Hepatocyte (in vitro differentiated cells): Measurements from ENCODE around the gene ZBTB14.

ENCODE experiments used
- EZH2 ChIP-seq: fragments of 200-600 bp; sonication (generic); IDR thresholded peaks from 2 replicates; pipeline ENCODE4 v1.6.1; 2016; ENCODE audit warnings: antibody characterized with exemption, mild to moderate bottlenecking, borderline replicate concordance
- TF ChIP-seq, protein P1 (sequence below): fragments of 200-600 bp; sonication (generic); IDR thresholded peaks from 2 replicates; pipeline ENCODE4 v1.5.1; 2016; ENCODE audit warnings: antibody characterized with exemption, mild to moderate bottlenecking; ENCODE audit not compliant: poor library complexity

DNA sequence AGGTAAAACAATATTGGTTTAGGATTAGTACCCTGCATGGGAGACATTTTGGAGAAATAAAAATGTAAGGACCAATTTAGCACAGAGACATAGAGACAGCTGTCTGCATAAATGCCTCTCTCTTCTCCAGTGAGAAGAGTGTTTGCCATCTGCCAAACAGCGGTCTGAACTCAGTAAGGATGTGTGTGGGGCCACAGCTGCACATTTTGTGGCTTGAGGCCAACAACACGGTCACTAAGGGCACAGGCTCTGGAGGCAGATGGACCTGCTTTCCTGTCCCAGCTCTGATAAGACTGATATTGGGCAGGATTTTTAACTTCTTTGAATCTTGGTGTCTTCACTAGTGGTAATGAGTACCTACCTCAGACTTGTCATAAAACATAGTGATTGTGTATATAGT, 10.2 kb downstream of the ZBTB14 start:
- TF ChIP-seq, protein P1, sequence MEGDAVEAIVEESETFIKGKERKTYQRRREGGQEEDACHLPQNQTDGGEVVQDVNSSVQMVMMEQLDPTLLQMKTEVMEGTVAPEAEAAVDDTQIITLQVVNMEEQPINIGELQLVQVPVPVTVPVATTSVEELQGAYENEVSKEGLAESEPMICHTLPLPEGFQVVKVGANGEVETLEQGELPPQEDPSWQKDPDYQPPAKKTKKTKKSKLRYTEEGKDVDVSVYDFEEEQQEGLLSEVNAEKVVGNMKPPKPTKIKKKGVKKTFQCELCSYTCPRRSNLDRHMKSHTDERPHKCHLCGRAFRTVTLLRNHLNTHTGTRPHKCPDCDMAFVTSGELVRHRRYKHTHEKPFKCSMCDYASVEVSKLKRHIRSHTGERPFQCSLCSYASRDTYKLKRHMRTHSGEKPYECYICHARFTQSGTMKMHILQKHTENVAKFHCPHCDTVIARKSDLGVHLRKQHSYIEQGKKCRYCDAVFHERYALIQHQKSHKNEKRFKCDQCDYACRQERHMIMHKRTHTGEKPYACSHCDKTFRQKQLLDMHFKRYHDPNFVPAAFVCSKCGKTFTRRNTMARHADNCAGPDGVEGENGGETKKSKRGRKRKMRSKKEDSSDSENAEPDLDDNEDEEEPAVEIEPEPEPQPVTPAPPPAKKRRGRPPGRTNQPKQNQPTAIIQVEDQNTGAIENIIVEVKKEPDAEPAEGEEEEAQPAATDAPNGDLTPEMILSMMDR, result no peak
- TF ChIP-seq EZH2, result no peak
